Glomerular endothelial cell (primary cell): ENCODE results near the gene SRGAP1. TPM values are rescaled to one million over a fixed set of nuclear protein-coding genes. Genes with fewer than 3 reads are reported as not detected.
A peak's percentile ranks its signal among the peaks of the same experiment; 100 is the strongest.

Experiments
- DNase-seq: peaks from one replicate; pipeline ENCODE4 v3.0.0-alpha.2; 2011; ENCODE audit warnings: low read depth, low spot score; ENCODE audit errors: extremely low read depth
- total RNA-seq: library from RNA; depleted of rRNA; stranded (reverse); fragments of >200 nt; gene quantifications from 2 replicates; pipeline ENCODE4 v1.2.3, GENCODE V29; 2015

SRGAP1 gene
- total RNA-seq, 1 donor from 2014 or later = 14.9 TPM

DNA sequence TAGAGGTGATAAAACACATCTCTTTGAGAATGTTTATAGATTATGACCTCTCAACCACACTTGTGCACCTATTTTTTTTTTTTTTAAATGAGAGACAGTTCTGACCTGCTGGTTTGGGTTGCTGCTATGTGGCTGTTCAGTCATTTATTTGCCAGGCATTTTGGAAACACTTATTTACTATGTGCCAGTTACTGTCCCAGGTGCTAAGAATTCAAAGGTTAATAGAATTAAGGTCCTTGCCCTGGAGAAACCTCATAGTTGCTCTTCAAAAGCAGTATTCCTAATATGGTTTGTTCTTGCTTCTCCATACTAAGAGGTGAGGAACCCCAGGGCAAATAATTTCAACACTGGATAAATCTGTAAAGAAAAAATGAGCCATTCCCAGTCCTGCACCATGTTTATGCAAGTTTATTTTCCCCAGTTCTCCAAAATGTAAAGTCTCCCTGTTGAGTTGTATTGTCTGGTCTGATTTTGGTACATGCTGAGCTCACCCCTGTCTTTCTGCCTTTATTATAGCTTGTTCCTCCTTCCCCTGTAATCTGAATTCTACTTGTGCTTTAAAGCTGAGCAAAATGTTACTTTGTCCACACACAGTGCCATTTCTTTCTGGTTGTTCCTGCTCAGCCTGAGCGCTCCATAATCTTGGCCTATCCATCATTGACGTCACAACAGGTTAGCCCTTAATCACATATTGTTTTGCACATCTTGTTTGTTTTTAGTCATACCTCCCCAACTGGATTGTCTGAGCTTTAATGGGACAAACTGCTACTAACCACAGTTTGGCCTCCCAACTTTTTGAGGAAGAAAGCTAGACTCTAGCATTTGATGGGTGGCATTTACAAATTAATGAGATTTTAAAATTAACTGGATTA is 56.7 kb downstream of the SRGAP1 start:
- no peak for DNase-seq

DNA sequence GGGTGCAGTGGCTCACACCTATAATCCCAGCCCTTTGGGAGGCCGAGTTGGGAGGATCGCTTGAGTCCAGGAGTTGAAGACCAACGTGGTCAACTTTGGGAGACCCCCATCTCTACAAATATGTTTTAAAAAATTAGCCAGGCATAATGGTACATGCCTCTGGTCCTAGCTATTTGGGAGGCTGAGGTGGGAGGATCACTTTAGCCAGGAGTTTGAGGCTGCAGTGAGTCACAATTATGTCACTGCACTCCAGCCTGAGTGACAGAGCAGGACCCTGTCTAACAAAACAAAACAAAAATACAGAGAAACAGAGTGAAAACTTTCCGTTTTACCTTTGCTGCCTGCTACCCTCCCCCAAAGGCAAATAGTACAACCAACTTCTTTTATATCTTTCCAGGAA is 60.2 kb downstream of the SRGAP1 start:
- DNase-seq = no peak

DNA sequence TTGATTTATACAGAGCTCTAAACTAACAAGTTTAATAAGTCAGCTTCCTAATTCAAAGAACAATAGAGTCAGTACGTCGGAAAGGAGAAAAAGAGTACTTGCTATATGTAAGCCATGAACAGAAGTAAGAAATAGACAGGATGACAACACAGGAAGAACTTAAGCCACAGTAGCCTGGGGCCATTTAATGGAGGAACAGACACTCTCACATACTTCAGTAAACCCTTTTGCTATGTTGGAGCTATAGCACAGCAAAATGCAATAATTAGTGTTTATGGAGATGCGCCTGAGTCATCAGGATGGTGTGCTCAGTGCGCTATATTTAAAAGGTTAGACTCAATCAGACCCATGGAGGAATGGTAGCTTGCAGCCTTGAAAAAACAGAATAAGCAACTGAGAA is 61.0 kb downstream of the SRGAP1 start:
- DNase-seq = no peak

DNA sequence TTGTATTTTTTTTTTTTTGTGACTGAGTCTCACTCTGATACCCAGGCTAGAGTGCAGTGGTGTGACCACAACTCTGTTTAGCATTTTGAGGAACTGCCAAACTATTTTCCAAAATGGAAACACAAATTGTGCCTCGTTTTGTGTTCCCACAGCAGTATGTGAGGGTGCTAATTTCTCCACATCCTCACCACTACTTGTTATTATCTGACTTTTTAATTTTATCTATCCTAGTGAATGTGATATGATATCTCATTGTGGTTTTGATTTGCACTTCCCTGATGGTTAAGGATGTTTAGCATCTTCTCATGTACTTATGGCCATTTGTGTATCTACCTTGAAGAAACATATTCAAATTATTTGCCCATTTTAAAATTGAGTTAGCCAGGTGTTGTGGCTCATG is 62.4 kb downstream of the SRGAP1 start:
- DNase-seq = no peak

DNA sequence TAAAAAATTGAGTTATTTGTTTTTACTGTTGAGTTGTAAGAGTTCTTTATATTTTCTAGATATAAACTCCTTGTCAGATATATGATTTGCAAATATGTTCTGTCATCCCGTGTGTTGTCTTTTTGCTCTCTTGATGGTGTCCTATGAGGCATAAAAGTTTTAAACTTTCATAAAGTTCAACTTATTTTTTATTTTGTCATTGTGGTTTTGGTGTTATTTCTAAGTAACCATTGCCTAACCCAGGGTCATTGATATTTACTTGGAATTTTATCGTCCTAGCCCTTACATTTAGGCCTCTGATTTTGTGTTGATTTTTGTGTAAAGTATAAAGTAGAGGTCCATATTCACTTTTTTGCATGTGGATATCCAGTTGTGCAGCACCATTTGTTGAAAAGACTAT is 63.1 kb downstream of the SRGAP1 start:
- DNase-seq = no peak

DNA sequence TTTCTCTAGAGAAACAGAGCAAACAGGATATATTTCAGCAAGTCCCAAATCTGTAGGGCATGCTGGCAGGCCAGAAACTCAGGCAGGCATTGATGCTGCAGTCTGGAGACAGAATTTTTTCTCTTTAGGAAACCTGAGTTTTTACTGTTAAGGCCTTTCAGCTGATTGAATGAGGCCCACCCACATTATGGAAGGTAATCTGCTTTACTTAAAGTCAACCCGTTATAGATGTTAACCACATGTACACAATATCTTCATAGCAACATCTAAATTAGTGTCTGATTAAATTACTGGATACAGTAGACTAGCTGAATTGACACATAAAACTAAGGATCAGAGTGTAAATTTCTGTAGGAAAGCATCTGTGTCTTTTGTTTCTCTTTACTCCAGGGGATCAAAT is 65.2 kb downstream of the SRGAP1 start:
- DNase-seq = no peak

DNA sequence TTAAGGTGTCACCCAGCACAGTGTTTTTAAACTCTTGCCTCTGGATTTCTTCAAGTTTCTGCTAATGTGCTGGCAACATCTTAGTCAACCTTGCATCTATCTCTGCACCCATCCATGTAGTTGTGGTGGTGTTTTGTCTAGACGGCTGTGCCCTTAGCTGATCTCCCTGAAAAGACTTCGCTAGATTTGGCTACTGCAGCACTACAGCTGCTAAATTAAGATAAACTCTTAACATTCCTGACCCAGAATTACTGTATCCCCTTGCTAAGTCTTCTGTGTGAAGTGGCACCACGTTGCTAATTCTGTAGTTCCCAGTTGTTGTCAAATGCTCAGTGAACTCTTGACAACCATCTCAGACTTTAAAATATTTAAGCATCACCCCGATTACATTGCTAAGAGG is 66.8 kb downstream of the SRGAP1 start:
- no peak for DNase-seq

DNA sequence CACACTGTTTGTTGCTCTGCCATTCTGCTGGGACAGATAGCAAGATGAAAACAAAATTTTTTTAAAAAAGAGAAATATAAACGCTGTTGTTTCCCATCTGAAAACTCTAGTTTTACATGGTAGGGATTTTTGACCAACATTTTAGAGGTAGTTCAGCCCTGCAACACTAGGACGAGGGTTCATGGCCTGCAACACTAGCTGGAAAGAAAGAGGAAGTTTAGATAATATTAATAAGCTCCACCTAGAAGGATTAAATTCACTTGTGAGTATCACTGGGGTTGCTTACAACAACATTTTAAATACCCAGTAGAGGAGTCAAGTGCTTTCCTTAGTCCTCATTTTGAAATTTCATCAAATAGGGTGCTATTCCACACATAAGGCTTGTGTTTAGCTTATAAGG is 68.2 kb downstream of the SRGAP1 start:
- DNase-seq = no peak

DNA sequence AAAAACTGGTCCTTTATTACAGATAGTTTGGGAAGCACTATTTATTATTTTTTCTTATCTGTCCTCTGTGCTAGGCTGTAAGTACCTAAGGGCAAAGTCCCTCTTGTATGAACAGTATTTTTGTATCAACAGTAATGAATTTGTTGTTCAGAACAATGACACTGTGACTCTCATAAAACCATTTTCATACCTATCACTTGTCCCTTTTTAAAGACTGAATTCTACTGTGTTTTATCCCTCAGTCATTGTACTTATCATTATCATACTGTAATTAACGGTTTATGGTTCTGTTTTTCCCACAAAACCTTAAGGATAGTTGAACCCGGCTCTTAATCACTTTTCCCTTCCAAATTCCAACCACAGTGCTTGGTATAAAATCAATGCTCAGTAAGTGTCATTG is 69.4 kb downstream of the SRGAP1 start:
- DNase-seq = no peak

DNA sequence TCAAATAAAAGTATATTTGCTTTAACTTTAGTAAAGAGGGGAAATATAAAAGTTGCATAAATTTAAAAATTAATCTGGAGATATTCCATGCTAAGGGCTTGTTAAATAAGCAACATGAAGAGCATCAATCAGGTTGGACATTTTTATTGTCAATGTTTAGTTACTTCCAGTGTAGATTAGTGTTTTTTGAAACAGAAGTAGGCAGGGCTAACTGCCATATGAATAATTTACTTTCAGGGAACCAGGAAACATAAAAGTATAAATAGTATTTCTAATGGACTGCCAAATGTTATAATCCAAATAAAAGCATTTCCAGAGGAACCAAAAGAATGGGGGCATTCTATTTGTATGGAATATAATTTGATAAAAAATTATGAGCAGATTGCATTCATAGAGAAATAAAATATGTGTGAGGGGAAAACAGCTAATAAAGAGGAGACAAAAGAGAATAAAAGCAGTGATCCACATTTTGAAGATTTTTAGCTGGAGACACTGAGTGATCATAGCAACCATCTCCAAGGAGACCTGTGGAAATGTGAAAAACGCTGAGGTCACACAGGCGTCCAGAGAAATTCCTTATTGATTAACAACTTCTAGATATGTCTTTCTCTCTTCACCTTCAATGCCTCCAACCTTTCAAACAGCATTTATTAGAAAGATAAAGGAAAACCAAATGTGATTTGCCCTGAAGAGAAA is 70.8 kb downstream of the SRGAP1 start:
- peak; percentile 64 for DNase-seq

DNA sequence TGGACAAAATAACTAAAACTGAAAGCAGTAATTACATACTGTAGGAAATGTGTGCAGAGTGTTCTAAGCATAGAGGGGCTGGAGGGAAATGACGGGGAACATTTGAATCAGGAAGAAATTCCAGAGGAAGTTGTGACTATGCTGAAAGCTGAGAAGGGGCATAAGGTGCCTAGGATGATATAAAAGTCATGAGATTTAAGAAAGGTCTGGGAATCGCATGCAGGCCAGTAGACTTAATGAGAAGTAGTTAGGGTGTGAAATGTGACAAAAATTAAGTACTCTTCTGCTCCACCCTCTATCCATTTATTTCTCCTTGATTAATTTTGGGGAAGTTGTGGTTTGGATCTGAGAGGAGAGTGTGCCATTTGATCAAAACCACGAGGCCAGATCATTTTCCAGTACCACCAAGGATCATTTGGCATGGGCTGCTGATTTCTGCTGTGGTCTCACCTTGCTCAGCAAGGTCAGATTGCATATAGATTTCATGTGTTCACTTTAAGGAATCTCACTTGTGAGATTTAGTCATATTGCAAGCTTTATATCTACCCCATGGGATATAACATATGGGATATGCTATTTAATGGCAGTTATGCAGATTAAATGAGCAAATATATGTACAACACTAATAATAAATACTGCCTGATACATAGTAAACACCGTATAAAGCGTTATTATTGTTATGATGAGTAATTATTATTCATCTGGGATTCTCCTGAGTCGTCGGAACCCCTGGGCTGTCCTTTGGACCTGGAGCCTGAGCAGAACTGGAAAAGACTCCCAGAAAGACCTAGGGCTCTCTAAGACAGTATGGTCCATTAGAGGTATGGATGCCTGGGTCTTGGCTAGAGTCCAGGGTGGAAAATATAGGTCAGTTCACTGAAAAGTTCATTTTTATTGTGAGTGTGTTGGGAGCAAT is 72.3 kb downstream of the SRGAP1 start:
- peak; percentile 74 for DNase-seq

DNA sequence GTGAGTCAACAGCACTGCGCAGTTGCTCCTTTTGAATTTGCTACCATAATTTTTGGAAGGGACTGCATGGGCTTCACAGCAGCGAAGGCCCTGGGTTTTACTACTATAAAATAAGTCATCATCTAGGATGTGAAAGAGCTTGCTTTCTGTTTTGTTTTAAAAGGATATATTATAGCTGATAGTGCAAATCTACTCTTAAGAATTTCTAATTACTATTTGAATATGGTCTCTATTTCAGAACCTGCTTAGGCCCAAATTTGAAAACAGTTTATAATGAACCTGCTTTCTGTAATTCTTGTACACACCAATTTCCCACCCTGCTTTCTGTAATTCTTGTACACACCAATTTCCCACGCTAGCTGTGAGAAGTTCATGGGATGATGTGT is 73.0 kb downstream of the SRGAP1 start:
- DNase-seq = no peak

DNA sequence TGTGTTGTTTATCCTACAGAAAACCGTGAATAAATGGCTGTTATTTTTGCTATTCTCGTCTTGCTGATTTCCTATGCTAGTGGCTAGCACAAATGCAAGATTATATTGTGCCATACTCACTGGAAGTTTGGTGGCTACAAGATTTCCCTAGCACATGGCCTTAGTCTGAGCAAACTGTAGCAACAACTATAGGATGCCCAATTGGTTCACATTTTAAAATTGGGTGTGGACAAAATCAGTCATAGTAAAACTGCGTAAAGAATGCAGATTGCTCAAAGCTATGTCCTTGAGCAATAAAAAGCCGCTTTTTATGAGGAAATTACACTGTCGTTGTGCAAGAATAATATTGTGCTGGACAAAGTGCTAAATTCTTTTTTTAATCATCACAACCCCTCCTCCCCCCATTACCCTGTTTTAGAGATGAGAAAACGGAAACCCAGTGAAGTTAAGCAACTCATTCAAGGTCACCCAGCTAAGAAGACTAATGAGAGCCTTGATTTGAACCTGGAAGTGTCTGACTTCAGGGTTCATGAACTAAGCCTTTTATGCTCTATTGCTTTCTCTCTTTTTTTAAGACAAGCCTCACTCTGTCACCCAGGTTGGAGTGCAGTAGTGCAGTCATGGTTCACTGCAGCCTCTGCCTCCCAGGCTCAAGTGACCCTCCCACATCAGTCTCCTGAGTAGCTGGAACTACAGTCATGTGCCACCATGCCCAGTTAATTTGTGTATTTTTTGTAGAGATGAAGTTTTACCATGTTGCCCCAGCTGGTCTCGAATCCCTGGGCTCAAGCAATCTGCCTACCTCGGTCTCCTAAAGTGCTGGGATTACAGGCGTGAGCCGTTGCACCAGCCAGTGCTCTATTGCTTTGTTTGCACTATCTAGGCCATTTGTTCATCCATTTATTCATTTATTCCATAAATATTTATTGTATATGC is 73.6 kb downstream of the SRGAP1 start:
- DNase-seq = peak; percentile 72

DNA sequence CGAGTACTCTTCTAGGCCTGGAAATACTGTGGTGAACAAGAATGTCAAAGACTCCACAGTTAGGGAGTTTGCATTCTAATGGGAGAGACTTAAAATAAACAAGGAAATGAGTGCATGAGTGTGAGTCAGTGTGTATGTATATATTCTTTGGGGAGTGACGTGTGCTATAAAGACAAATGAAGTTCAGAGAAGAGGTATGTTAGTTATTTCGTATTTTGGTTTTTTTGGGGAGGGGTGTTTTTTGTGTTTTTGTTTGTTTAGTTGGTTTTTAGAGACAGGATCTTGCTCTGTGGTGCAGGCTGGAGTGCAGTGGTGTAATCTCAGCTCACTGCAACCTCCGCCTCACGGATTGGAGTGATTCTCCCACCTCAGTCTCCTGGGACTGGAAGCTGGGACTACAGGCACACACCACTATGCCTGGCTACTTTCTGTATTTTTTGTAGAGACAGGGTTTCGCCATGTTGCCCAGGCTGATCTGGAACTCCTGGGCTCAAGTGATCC is 74.3 kb downstream of the SRGAP1 start:
- DNase-seq = peak; percentile 80

DNA sequence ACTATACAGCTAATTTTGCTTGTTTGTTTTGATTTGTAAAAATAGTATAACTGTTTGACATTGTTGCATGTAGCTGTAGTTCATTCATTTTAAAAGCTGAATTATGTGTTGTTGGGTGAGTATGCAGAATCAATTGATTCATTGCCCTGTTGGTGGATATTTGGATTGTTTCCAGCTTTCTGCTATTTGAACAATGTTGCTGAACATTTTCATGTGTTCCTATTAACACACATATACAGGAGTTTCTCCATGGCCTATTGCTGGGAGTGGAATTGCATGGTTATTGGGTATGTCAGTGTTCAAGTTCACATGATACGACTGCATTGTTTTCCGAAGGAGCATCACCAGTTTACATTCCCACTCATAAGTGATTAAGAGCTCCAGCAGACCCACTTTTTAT is 75.3 kb downstream of the SRGAP1 start:
- DNase-seq = peak; percentile 18

DNA sequence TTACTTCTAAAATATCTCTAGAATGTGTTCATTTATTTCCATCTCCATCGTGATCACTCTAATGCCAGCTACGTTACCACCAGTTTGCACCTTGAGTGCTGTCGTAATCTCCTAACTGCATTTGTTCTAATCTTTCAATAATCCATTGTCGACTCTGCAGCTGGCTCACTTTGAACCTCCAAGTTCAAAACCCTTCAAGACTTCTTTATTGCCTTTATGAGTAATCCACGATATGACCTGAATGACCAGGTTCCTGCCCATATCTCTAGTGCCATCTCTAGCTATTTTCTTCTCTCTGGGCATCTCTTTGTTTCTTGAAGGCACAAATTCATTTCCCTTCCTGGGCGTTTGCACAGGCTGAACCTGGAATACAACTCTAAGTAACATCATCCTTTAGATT is 76.7 kb downstream of the SRGAP1 start:
- no peak for DNase-seq

DNA sequence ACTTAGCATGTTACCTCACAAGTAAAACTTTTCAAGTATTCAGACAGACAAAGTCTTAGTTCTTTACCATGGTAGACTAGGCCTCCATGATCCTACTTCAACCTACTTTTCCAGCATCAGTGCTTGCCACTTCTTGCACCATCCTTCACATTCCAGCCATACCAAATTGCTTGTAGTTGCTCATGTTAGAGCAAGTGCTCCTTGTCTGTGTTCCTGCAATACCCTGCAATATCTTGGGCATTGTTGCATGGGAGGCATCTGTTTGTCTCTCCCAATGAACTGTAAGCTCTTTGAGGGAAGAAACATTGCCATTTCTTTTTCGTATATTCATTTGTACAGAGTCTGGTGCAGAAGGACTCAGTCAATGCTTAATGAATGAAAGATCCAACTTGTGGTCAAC is 78.0 kb downstream of the SRGAP1 start:
- no peak for DNase-seq

DNA sequence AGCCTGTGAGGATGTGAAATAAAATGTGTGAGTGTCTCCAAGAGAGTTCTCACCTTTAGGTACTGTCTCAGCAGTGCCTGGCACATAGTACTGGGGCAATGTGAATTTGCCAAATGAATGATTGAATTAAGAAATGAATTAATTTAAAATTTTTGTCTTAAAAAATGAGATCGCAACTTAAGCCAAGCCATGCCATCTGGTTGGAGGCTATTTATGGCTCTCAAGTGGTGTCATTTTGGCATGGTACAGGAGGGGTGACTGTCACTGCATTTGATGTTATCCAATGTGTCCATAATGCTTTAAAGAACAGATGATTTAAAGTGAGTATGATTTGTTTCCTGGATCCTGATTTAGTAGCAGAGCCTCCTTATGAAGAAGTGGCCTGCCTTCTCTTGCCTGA is 80.3 kb downstream of the SRGAP1 start:
- DNase-seq = no peak

DNA sequence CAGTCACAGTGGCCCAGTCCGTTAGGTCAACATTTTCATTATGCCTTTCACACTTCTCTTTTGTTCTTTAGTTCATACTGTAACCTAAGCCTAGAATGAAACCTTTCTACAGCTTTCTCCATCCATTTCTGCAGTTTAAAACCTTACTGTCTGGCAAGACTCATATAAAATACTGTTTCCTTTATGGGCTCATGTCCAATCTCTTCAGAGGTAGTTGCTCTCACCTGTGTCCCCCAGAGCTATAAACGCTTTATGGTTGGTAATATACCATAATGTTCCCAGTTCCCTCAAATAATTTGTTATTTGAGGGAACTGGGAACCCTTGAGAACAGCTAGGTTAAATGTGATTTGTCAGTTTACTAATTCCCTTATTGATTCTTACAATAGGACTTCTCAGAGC is 83.0 kb downstream of the SRGAP1 start:
- no peak for DNase-seq

DNA sequence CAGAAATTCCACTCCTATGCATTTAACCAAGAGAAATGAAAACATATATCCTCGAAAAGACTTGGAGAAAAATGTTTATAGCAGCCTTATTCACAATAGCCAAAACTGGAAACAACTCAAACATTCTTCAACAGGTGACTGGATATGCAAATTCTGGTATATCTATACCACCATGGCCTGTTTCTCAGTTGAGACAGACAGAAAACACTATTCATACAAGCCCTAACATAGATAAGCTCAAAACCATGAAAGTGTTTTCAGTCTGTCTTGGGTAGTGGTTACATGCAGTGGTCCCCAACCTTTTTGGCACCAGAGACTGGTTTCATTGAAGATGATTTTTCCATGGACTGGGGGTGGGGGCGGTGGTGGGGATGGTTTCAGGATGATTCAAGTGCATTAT is 83.8 kb downstream of the SRGAP1 start:
- DNase-seq = no peak
